ENCODE measurements around the gene SPATA17. TPM values are rescaled to one million over a fixed set of nuclear protein-coding genes. Genes with fewer than 3 reads are reported as not detected.

Gene SPATA17
- total and polyA plus RNA-seq, 2 of the 8 experiments (the other 6 are each of a cell fraction or from before 2014, with no cell fraction given), result 0.17 to 0.48 TPM

DNA sequence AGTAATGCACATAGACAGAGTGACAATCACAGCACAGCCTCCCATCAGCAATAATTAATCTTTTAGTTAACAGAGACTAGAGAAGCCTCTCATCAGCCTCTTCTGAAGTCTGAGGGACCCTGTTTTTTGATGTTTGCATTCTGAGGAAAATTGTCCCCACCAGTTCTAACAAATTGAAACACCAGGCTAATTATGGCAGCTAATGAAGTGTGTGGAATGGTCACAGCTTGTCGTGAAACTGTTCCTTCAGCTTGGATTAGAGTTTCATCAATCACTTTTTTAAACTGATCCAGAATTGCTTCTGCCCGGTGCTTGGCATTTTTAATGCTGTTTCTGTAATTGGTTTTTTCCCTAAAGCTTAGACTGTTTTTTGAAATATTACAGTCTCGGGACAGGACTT, 208.0 kb downstream of the SPATA17 start:
- no peak overlapping the region for H3K18ac ChIP-seq (ENCODE audit: extremely low read depth, low read length)
- H3K14ac ChIP-seq (ENCODE audit: insufficient read length), result no peak overlapping the region
- H3K4me2 ChIP-seq (ENCODE audit: insufficient read depth in 1 of 2, low read depth in 2 of 2, low read length in 2 of 2), result no peak overlapping the region
- H4K5ac ChIP-seq (ENCODE audit: insufficient read length, low read depth, low read length), result no peak overlapping the region
- H2AFZ ChIP-seq (ENCODE audit: low read length), result no peak overlapping the region
- no peak overlapping the region for H2BK15ac ChIP-seq (ENCODE audit: low read length)
- no peak overlapping the region for H4K91ac ChIP-seq (replicated peaks; ENCODE audit: insufficient read length, low read length)
- no peak overlapping the region for H2BK5ac ChIP-seq (ENCODE audit: low read depth, low read length)
- ChIA-PET CTCF (ENCODE audit: partially characterized antibody) (interaction anchor here (0.6 to 1.1 kb wide), 4 partner anchors 50 to 711 kb away, joined by 3 to 4 read pairs (median 4); no protein-coding TSS in a partner anchor), POLR2A (ENCODE audit: partially characterized antibody) (no interaction called here)
- H3K4me1 ChIP-seq (replicated peaks in 1 of 4; ENCODE audit: control insufficient read depth in 3 of 4, insufficient read depth in 4 of 4, low read length in 3 of 4), result no peaks in the 10 kb centered on the region
- no peaks in the 10 kb centered on the region for H3K23me2 ChIP-seq (ENCODE audit: low read depth, low read length)
- no peaks in the 10 kb centered on the region for H3K27me3 ChIP-seq (replicated peaks in 1 of 4; ENCODE audit: control insufficient read depth in 3 of 4, extremely low read depth in 1 of 4, insufficient read depth in 3 of 4, low read length in 3 of 4)
- DNase-seq (ENCODE audit: low read depth in 1 of 2, low spot score in 2 of 2), result no peak
- no peaks in the 10 kb centered on the region for H3K79me2 ChIP-seq (ENCODE audit: control insufficient read depth in 1 of 2, insufficient read depth in 2 of 2, low read length in 2 of 2)
- H2BK12ac ChIP-seq (ENCODE audit: low read depth, low read length), result no peak overlapping the region
- no peak overlapping the region for H3K9ac ChIP-seq (replicated peaks in 1 of 4; ENCODE audit: extremely low read depth in 1 of 4, low read depth in 3 of 4, low read length in 3 of 4)
- TF ChIP-seq RAD21 (IDR thresholded peaks at IDR 0.05 in 1 of 2, conservative IDR thresholded peaks at IDR 0.05 in 1 of 2; ENCODE audit: low read depth in 2 of 2, low read length in 2 of 2) (no peak), CREB1 (IDR thresholded peaks at IDR 0.05) (no peak), TBP (IDR thresholded peaks at IDR 0.05; ENCODE audit: low read depth, low read length) (no peak)
- H3K79me1 ChIP-seq (ENCODE audit: low read depth, low read length), result no peaks in the 10 kb centered on the region
- H3K4ac ChIP-seq (replicated peaks; ENCODE audit: insufficient read length, low read depth, low read length), result no peak overlapping the region
- no peak for FAIRE-seq
- no peak overlapping the region for H2BK20ac ChIP-seq (ENCODE audit: low read length)
- H3K36me3 ChIP-seq (ENCODE audit: control insufficient read depth in 2 of 4, insufficient read depth in 4 of 4, low read length in 3 of 4), result no peaks in the 10 kb centered on the region
- H3K56ac ChIP-seq (replicated peaks; ENCODE audit: insufficient read length, low read depth, low read length), result no peak overlapping the region
- no peak overlapping the region for H3K27ac ChIP-seq (ENCODE audit: low read depth, low read length)
- no peak overlapping the region for H2AK5ac ChIP-seq (ENCODE audit: low read depth, low read length)
- no peak overlapping the region for H3K23ac ChIP-seq (ENCODE audit: insufficient read length)
- H4K20me1 ChIP-seq (replicated peaks in 1 of 2; ENCODE audit: control insufficient read depth in 1 of 2, insufficient read depth in 2 of 2, low read length in 2 of 2), result no peaks in the 10 kb centered on the region
- WGBS, 2 experiments (ENCODE audit: extremely low coverage in 1 of 2, insufficient coverage in 1 of 2, insufficient read length in 1 of 2, insufficient replicate concordance in 2 of 2, low coverage in 1 of 2, low lambda C conversion rate in 2 of 2, missing lambda C conversion rate in 1 of 2), result 85% methylated on average over 3 of the region's 3 CpGs; no CpG with 5 or more reads in 1 of the 2 experiments
- no peak overlapping the region for H4K8ac ChIP-seq (ENCODE audit: extremely low read depth, insufficient read depth, low read length)
- no peak overlapping the region for H3K4me3 ChIP-seq (ENCODE audit: extremely low read depth in 1 of 4, insufficient read depth in 2 of 4, low read depth in 3 of 4, low read length in 4 of 4)
- no peak overlapping the region for H2BK120ac ChIP-seq (replicated peaks; ENCODE audit: low read depth, low read length)
- H3K9me3 ChIP-seq (ENCODE audit: insufficient read depth in 2 of 2, low read depth in 1 of 2, low read length in 1 of 2), result no peaks in the 10 kb centered on the region

Data from H1 (cell line).